A549 (cell line): Measurements from ENCODE around the gene DSTN. TPM values are rescaled to one million over a fixed set of nuclear protein-coding genes. Genes with fewer than 3 reads are reported as not detected.
A peak's percentile ranks its signal among the peaks of the same experiment; 100 is the strongest.

ENCODE experiments used
- ATAC-seq, 2 experiments: fragments of 200-7000 bp in 1 of 2; fragments of >200 bp in 1 of 2; cut with Nextera tagmentation in 1 of 2; cut with Tn5 transposase in 1 of 2; 3 replicates each; pipeline versions ENCODE4 v1.8.0 to v1.9.1; 2018 to 2020; ENCODE audit warnings: mild to moderate bottlenecking in 1 of 2, moderate library complexity in 1 of 2
- CTCF ChIA-PET: fragments of 300-600 bp; sonication (Branson Sonifier 250); formaldehyde crosslinking; extraction: SDS; loops from one replicate; lab custom pipeline; 2021; ENCODE audit warnings: antibody characterized with exemption, inconsistent platforms; lab: Yijun Ruan, JAX
- POLR2A ChIA-PET: fragments of 350-600 bp; formaldehyde crosslinking; extraction: SDS; loops from one replicate; lab custom pipeline; 2021; ENCODE audit warnings: antibody characterized with exemption, inconsistent platforms; lab: Yijun Ruan, JAX
- DNase-seq, 2 experiments: peaks; one replicate each; pipeline versions ENCODE4 v3.0.0 to v3.0.0-alpha.2; 2011 to 2016; ENCODE audit warnings: low read depth in 1 of 2, low spot score in 1 of 2
- FAIRE-seq: peaks from 2 replicates; lab custom pipeline; 2011; peaks lifted over from hg19 to GRCh38; lab: Jason Lieb, UNC
- H3K27ac ChIP-seq, 2 experiments: fragments of >200 bp; sonication (Bioruptor Twin); formaldehyde crosslinking; 3 replicates each; pipeline ENCODE4 v1.5.1; 2016 to 2017
- H3K4me1 ChIP-seq: fragments of >200 bp; sonication (Bioruptor Twin); formaldehyde crosslinking; 3 replicates; pipeline ENCODE4 v1.6.1; 2016
- H3K4me2 ChIP-seq: fragments of >200 bp; sonication (Bioruptor Twin); formaldehyde crosslinking; 3 replicates; pipeline ENCODE4 v1.6.1; 2016
- H3K4me3 ChIP-seq: fragments of >200 bp; sonication (Bioruptor Twin); formaldehyde crosslinking; 3 replicates; pipeline ENCODE4 v1.5.1; 2016
- H3K9me3 ChIP-seq: fragments of >200 bp; sonication (Bioruptor Twin); formaldehyde crosslinking; 3 replicates; pipeline ENCODE4 v1.6.1; 2016
- CBX2 ChIP-seq: fragments of 200-600 bp; sonication (generic); IDR thresholded peaks from 2 replicates; pipeline ENCODE4 v1.6.1; 2016; ENCODE audit warnings: low read depth, mild to moderate bottlenecking, borderline replicate concordance
- CBX8 ChIP-seq: fragments of 200-600 bp; sonication (generic); IDR thresholded peaks from 2 replicates; pipeline ENCODE4 v1.6.1; 2016
- CHD2 ChIP-seq: fragments of 150-350 bp; IDR thresholded peaks from 2 replicates; pipeline ENCODE4 v1.6.1; 2014; ENCODE audit warnings: low read length; ENCODE audit not compliant: partially characterized antibody
- CTCF ChIP-seq: fragments of >200 bp; sonication (Bioruptor Twin); formaldehyde crosslinking; IDR thresholded peaks from 3 replicates; pipeline ENCODE4 v1.5.1; 2016
- EHMT2 ChIP-seq: fragments of 200-600 bp; sonication (generic); IDR thresholded peaks from 2 replicates; pipeline ENCODE4 v1.6.1; 2016; ENCODE audit warnings: antibody characterized with exemption, low read depth, mild to moderate bottlenecking, moderate library complexity
- FOSL2 ChIP-seq, 2 experiments: fragments of 450-650 bp in 1 of 2; fragments of >200 bp in 1 of 2; sonication (Bioruptor Twin) in 1 of 2; formaldehyde crosslinking; IDR thresholded peaks; 2 replicates each; pipeline versions ENCODE4 v1.5.0 to v1.6.1; 2016 to 2020; ENCODE audit warnings: mild to moderate bottlenecking in 1 of 2, moderate library complexity in 1 of 2
- FOXS1 ChIP-seq: fragments of 250-450 bp; sonication (Bioruptor Pico); IDR thresholded peaks from 2 replicates; pipeline ENCODE4 v1.5.0; 2020; ENCODE audit warnings: mild to moderate bottlenecking, moderate library complexity
- GATA3 ChIP-seq: IDR thresholded peaks from 2 replicates; pipeline ENCODE4 v1.6.1; 2012; ENCODE audit warnings: borderline replicate concordance
- HEYL ChIP-seq: fragments of 250-450 bp; sonication (Bioruptor Pico); IDR thresholded peaks from 2 replicates; pipeline ENCODE4 v1.8.0; 2021; ENCODE audit warnings: mild to moderate bottlenecking, moderate library complexity
- HMGXB4 ChIP-seq: fragments of 250-450 bp; sonication (Bioruptor Pico); IDR thresholded peaks from 2 replicates; pipeline ENCODE4 v1.5.0; 2021; ENCODE audit warnings: mild to moderate bottlenecking, moderate library complexity, borderline replicate concordance
- HOXA7 ChIP-seq: fragments of 250-450 bp; sonication (Bioruptor Pico); IDR thresholded peaks from 2 replicates; pipeline ENCODE4 v1.5.0; 2020; ENCODE audit warnings: mild to moderate bottlenecking, moderate library complexity
- HOXB13 ChIP-seq: fragments of 250-450 bp; sonication (Bioruptor Pico); IDR thresholded peaks from 2 replicates; pipeline ENCODE4 v1.5.0; 2020; ENCODE audit warnings: low read depth, mild to moderate bottlenecking, moderate library complexity
- KDM5A ChIP-seq: fragments of 200-600 bp; sonication (generic); IDR thresholded peaks from 2 replicates; pipeline ENCODE4 v1.6.1; 2016; ENCODE audit warnings: antibody characterized with exemption, mild to moderate bottlenecking
- MAFK ChIP-seq: fragments of 450-650 bp; IDR thresholded peaks from 2 replicates; pipeline ENCODE4 v1.6.1; 2014; ENCODE audit not compliant: partially characterized antibody
- NFE2L2 ChIP-seq: fragments of 150-350 bp; conservative IDR thresholded peaks from 2 replicates; pipeline ENCODE4 v1.6.1; 2014; ENCODE audit warnings: low read length
- NPAS2 ChIP-seq: fragments of 250-450 bp; sonication (Bioruptor Pico); IDR thresholded peaks from 2 replicates; pipeline ENCODE4 v1.8.0; 2022; ENCODE audit warnings: mild to moderate bottlenecking, moderate library complexity, borderline replicate concordance
- PHF8 ChIP-seq: fragments of 200-600 bp; sonication (generic); IDR thresholded peaks from 2 replicates; pipeline ENCODE4 v1.6.1; 2016; ENCODE audit warnings: low read depth, mild to moderate bottlenecking, antibody characterized with exemption, moderate library complexity, borderline replicate concordance
- POLR2AphosphoS2 ChIP-seq: conservative IDR thresholded peaks from 2 replicates; pipeline ENCODE4 v1.6.1; 2012; ENCODE audit warnings: low read length, improper control_type of control experiment, inconsistent platforms
- RAD21 ChIP-seq, 2 experiments: fragments of >200 bp in 1 of 2; sonication (Bioruptor Twin) in 1 of 2; formaldehyde crosslinking in 1 of 2; IDR thresholded peaks in 1 of 2; conservative IDR thresholded peaks in 1 of 2; 2 replicates in 1 of 2; 3 replicates in 1 of 2; pipeline ENCODE4 v1.6.1; 2012 to 2018; ENCODE audit warnings: inconsistent platforms in 1 of 2
- REST ChIP-seq: fragments of 200-600 bp; sonication (generic); IDR thresholded peaks from 2 replicates; pipeline ENCODE4 v1.6.1; 2016; ENCODE audit warnings: antibody characterized with exemption, mild to moderate bottlenecking, moderate library complexity
- SMC3 ChIP-seq: fragments of >200 bp; sonication (Bioruptor Twin); formaldehyde crosslinking; IDR thresholded peaks from 3 replicates; pipeline ENCODE4 v1.6.1; 2018; ENCODE audit warnings: inconsistent platforms
- SREBF2 ChIP-seq: fragments of 450-650 bp; IDR thresholded peaks from 2 replicates; pipeline ENCODE4 v1.6.1; 2014; ENCODE audit warnings: mild to moderate bottlenecking, moderate library complexity
- TFCP2L1 ChIP-seq: fragments of 250-450 bp; sonication (Bioruptor Pico); IDR thresholded peaks from 2 replicates; pipeline ENCODE4 v1.5.0; 2021; ENCODE audit warnings: mild to moderate bottlenecking
- ZC3H11A ChIP-seq: fragments of 450-650 bp; IDR thresholded peaks from 2 replicates; pipeline ENCODE4 v1.6.1; 2014; ENCODE audit warnings: antibody characterized with exemption, mild to moderate bottlenecking
- ZNF302 ChIP-seq: fragments of 250-450 bp; sonication (Bioruptor Pico); IDR thresholded peaks from 2 replicates; pipeline ENCODE4 v1.9.0; 2021; ENCODE audit warnings: inconsistent platforms, mild to moderate bottlenecking, moderate library complexity
- WGBS: methylation state at CpG from one replicate; pipeline ENCODE4 v1.1.6; 2017; ENCODE audit errors: missing lambda C conversion rate; 5-methylcytosine and 5-hydroxymethylcytosine counted together
- polyA plus RNA-seq, 4 experiments: library from polyadenylated mRNA; depleted of rRNA in 3 of 4; stranded (reverse); fragments of >200 nt; fragmentation: RNase III in 1 of 4; extraction: RNeasy Plus Mini Kit Qiagen cat#74134 plus additional on column Dnase treatment in 1 of 4; gene quantifications; 2 replicates in 3 of 4; 3 replicates in 1 of 4; pipeline ENCODE4 v1.2.3, GENCODE V29; 2011 to 2017
- TF ChIP-seq, protein P1 (sequence below): IDR thresholded peaks from 2 replicates; pipeline ENCODE4 v1.6.1; 2012

The DSTN gene
- polyA plus RNA-seq, 2 of the 4 experiments (the other 2 are of a cell fraction), result 544 to 1,131 TPM

- FAIRE-seq (no peak), DNase-seq (peak in 1 of 2 experiments; percentile 77), ATAC-seq (peak; percentile 45 to 51)
- peak overlapping the region; percentile 91 to 96 for H3K27ac ChIP-seq
- H3K4me2 ChIP-seq, result peak overlapping the region; percentile 78
- 1% methylated on average over 23 of the region's 43 CpGs for WGBS
- H3K4me3 ChIP-seq, result peak overlapping the region; percentile 87
- ChIA-PET CTCF (interaction anchor here (0.6 to 9.2 kb wide), 21 partner anchors 10 to 426 kb away, joined by 3 to 108 read pairs (median 9); partner anchors contain the start of gene BFSP1), POLR2A (interaction anchor here (0.6 to 3.5 kb wide), 21 partner anchors 10 to 398 kb away, joined by 3 to 127 read pairs (median 6); partner anchors contain the start of genes BFSP1, MGME1 and SNX5)
- peaks cover 51% of the 10 kb centered on the region for H3K4me1 ChIP-seq
- no peak for TF ChIP-seq CHD2
- TF ChIP-seq HMGXB4, result 0 out of 2 replicates have a peak, but pooled peaks have one; percentile 40
- no peak for TF ChIP-seq NFE2L2
- TF ChIP-seq PHF8, result peak; percentile 76; the same call in 1 of the 2 replicates
- no peak for TF ChIP-seq NPAS2 (CRISPR knock-in tag)
- TF ChIP-seq HEYL, result no peak
- TF ChIP-seq SREBF2, result no peak
- TF ChIP-seq, protein P1, sequence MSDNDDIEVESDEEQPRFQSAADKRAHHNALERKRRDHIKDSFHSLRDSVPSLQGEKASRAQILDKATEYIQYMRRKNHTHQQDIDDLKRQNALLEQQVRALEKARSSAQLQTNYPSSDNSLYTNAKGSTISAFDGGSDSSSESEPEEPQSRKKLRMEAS, result no peak
- TF ChIP-seq SMC3, result 0 out of 3 replicates have a peak, but pooled peaks have one; percentile 4
- TF ChIP-seq CBX2, result no peak
- TF ChIP-seq TFCP2L1 (CRISPR knock-in tag), result 0 out of 2 replicates have a peak, but pooled peaks have one; percentile 42
- TF ChIP-seq FOSL2 (IDR thresholded peaks at IDR 0.05), result no peak
- TF ChIP-seq FOSL2 (CRISPR knock-in tag; IDR thresholded peaks at IDR 0.05), result no peak
- TF ChIP-seq MAFK, result peak; percentile 26
- TF ChIP-seq RAD21 (conservative IDR thresholded peaks at IDR 0.05 in 1 of 2, IDR thresholded peaks at IDR 0.05 in 1 of 2), result peak; percentile 19 to 42; a peak in 4 of 5 replicates
- peak; percentile 57; the same call in 1 of the 2 replicates for TF ChIP-seq KDM5A
- TF ChIP-seq CTCF, result peak; percentile 39; the same call in 2 of the 3 replicates
- H3K9me3 ChIP-seq, result peaks cover 4% of the 10 kb centered on the region; the same call in 1 of the 3 replicates
Observed at GRCh38 chr20:17570347-17571152, 675 bp downstream of the DSTN start.

GRCh38 chr20:17571153-17571527 is 1.3 kb downstream of the DSTN start:
- peak overlapping the region; percentile 78 for H3K4me2 ChIP-seq
- DNase-seq, result no peak
- peak; percentile 90 for FAIRE-seq
- peaks cover 54% of the 10 kb centered on the region for H3K4me1 ChIP-seq
- ATAC-seq, result no peak
- ChIA-PET CTCF (interaction anchor here (0.6 to 9.2 kb wide), 16 partner anchors 9 to 426 kb away, joined by 3 to 108 read pairs (median 15); partner anchors contain the start of gene BFSP1), POLR2A (interaction anchor here (0.8 to 3.5 kb wide), 6 partner anchors 10 to 111 kb away, joined by 4 to 127 read pairs (median 6); no protein-coding TSS in a partner anchor)
- H3K4me3 ChIP-seq, result peak overlapping the region; percentile 87
- H3K9me3 ChIP-seq, result peaks cover 4% of the 10 kb centered on the region; the same call in 1 of the 3 replicates
- peak overlapping the region; percentile 91 to 96 for H3K27ac ChIP-seq
- TF ChIP-seq POLR2AphosphoS2, result no peak
- no peak for TF ChIP-seq HOXA7 (CRISPR knock-in tag)
- no peak for TF ChIP-seq ZC3H11A
- TF ChIP-seq HOXB13 (CRISPR knock-in tag), result no peak
- TF ChIP-seq, protein P1, result no peak
- TF ChIP-seq EHMT2, result no peak
- TF ChIP-seq MAFK, result no peak
- no peak for TF ChIP-seq REST
- no peak for TF ChIP-seq FOXS1 (CRISPR knock-in tag)
- no peak; the same call in 1 of the 2 replicates for TF ChIP-seq GATA3
- TF ChIP-seq CBX8, result no peak
- no peak for TF ChIP-seq ZNF302 (CRISPR knock-in tag)
- no peak for TF ChIP-seq KDM5A
- WGBS, result 2% methylated on average over 6 of the region's 6 CpGs
